Kidney epithelial cell (primary cell): ENCODE measurements around the gene GZF1. TPM values are rescaled to one million over a fixed set of nuclear protein-coding genes. Genes with fewer than 3 reads are reported as not detected.

ENCODE experiments used
- DNase-seq: peaks from one replicate; pipeline ENCODE4 v3.0.0-alpha.2; 2010; ENCODE audit warnings: low read depth
- H3K27me3 ChIP-seq: 2 replicates; pipeline ENCODE4 v1.6.0; 2011; ENCODE audit warnings: low read length; ENCODE audit not compliant: control insufficient read depth, insufficient read depth
- H3K36me3 ChIP-seq: 2 replicates; pipeline ENCODE4 v1.5.1; 2011; ENCODE audit warnings: low read length; ENCODE audit not compliant: control insufficient read depth, insufficient read depth
- H3K4me3 ChIP-seq: 2 replicates; pipeline ENCODE4 v1.5.1; 2011; ENCODE audit warnings: low read depth, mild to moderate bottlenecking, control low read depth, low read length
- CTCF ChIP-seq: IDR thresholded peaks from 2 replicates; pipeline ENCODE4 v1.5.1; 2011; ENCODE audit warnings: mild to moderate bottlenecking, moderate library complexity, low read length, control low read depth, inconsistent platforms; ENCODE audit not compliant: insufficient read depth, poor library complexity, severe bottlenecking
- total RNA-seq: library from RNA; depleted of rRNA; stranded (reverse); fragments of >200 nt; gene quantifications from 2 replicates; pipeline ENCODE4 v1.2.3, GENCODE V29; 2015

The GZF1 gene
- total RNA-seq, 1 donor from 2014 or later = 13.0 TPM

- H3K4me3 ChIP-seq = no peak overlapping the region
- no peaks in the 10 kb centered on the region for H3K36me3 ChIP-seq
- no peak for DNase-seq
- no peak for TF ChIP-seq CTCF
- H3K27me3 ChIP-seq = no peaks in the 10 kb centered on the region
Observed at GRCh38 chr20:23331450-23332350, 30.3 kb upstream of the GZF1 start.

- Histone ChIP-seq H3K4me3 (no peak overlapping the region), H3K36me3 (no peaks in the 10 kb centered on the region), H3K27me3 (no peaks in the 10 kb centered on the region)
- no peak for DNase-seq
- no peak for TF ChIP-seq CTCF
Observed at GRCh38 chr20:23332467-23332866, 29.5 kb upstream of the GZF1 start.

GRCh38 chr20:23334111-23334510 lies 27.9 kb upstream of the GZF1 start:
- no peaks in the 10 kb centered on the region for H3K36me3 ChIP-seq
- TF ChIP-seq CTCF = no peak
- DNase-seq = no peak
- no peak overlapping the region for H3K4me3 ChIP-seq
- H3K27me3 ChIP-seq = no peaks in the 10 kb centered on the region

- Histone ChIP-seq H3K36me3 (no peaks in the 10 kb centered on the region), H3K4me3 (no peak overlapping the region), H3K27me3 (no peaks in the 10 kb centered on the region)
- TF ChIP-seq CTCF = no peak
- DNase-seq = no peak
Observed at GRCh38 chr20:23335521-23335920, 26.5 kb upstream of the GZF1 start.

- Histone ChIP-seq H3K27me3 (no peaks in the 10 kb centered on the region), H3K4me3 (no peak overlapping the region), H3K36me3 (no peaks in the 10 kb centered on the region)
- TF ChIP-seq CTCF = no peak
- no peak for DNase-seq
Observed at GRCh38 chr20:23336476-23336875, 25.5 kb upstream of the GZF1 start.

GRCh38 chr20:23337312-23337711 lies 24.7 kb upstream of the GZF1 start:
- no peaks in the 10 kb centered on the region for H3K36me3 ChIP-seq
- H3K4me3 ChIP-seq = no peak overlapping the region
- no peaks in the 10 kb centered on the region for H3K27me3 ChIP-seq
- no peak for TF ChIP-seq CTCF
- no peak for DNase-seq
